ENCODE data around the gene PRRC2C.

DNA sequence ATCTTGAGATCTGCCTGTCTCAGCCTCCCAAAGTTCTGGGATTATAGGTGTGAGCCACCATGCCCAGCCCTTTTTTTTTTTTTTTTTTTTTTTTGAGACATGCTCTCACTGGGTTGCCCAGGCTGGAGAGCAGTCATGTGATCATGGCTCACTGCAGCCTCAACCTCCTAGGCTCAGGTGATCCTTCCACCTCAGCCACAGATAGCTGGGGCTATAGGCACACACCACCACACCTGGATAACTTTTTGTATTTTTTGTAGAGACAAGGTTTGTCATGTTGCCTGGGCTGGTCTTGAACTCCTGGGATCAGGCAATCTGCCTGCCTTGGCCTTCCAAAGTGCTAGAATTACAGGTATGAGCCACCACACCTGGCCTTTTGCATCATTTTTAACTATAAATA, 17.7 kb upstream of the PRRC2C start:
- TF ChIP-seq, protein P1, sequence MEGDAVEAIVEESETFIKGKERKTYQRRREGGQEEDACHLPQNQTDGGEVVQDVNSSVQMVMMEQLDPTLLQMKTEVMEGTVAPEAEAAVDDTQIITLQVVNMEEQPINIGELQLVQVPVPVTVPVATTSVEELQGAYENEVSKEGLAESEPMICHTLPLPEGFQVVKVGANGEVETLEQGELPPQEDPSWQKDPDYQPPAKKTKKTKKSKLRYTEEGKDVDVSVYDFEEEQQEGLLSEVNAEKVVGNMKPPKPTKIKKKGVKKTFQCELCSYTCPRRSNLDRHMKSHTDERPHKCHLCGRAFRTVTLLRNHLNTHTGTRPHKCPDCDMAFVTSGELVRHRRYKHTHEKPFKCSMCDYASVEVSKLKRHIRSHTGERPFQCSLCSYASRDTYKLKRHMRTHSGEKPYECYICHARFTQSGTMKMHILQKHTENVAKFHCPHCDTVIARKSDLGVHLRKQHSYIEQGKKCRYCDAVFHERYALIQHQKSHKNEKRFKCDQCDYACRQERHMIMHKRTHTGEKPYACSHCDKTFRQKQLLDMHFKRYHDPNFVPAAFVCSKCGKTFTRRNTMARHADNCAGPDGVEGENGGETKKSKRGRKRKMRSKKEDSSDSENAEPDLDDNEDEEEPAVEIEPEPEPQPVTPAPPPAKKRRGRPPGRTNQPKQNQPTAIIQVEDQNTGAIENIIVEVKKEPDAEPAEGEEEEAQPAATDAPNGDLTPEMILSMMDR (IDR thresholded peaks at IDR 0.05), result no peak
- no peak for TF ChIP-seq POLR2AphosphoS5 (IDR thresholded peaks at IDR 0.05)
